GM12873 (cell line): Measurements from ENCODE around the gene MORN5.

ENCODE experiments used
- TF ChIP-seq, protein P1 (sequence below): IDR thresholded peaks from 2 replicates; pipeline ENCODE4 v1.5.1; 2012; ENCODE audit warnings: low read depth, mild to moderate bottlenecking, moderate library complexity, low read length, control low read depth; ENCODE audit not compliant: insufficient read depth; ENCODE audit errors: missing control alignments

MORN5 gene

DNA sequence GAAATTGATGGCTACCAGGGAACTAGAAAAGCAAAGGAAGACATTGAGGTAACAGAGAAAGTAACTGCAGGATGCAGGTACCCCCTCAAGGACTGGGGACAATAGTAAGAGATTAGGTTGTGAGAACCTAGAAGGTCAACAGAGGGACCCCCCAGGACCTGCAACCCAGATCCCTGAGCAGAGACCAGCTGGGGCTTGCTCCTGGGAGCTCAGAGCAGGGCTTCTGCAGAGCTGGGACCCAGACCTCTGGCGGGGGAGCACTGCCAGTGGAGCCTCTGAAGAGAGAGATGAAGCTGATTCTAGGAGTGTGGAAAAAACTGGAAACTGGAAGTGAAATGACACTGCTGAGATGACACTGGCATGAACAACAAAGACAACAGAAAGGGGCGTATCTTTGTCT is 17.2 kb downstream of the MORN5 start:
- TF ChIP-seq, protein P1, sequence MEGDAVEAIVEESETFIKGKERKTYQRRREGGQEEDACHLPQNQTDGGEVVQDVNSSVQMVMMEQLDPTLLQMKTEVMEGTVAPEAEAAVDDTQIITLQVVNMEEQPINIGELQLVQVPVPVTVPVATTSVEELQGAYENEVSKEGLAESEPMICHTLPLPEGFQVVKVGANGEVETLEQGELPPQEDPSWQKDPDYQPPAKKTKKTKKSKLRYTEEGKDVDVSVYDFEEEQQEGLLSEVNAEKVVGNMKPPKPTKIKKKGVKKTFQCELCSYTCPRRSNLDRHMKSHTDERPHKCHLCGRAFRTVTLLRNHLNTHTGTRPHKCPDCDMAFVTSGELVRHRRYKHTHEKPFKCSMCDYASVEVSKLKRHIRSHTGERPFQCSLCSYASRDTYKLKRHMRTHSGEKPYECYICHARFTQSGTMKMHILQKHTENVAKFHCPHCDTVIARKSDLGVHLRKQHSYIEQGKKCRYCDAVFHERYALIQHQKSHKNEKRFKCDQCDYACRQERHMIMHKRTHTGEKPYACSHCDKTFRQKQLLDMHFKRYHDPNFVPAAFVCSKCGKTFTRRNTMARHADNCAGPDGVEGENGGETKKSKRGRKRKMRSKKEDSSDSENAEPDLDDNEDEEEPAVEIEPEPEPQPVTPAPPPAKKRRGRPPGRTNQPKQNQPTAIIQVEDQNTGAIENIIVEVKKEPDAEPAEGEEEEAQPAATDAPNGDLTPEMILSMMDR: no peak

DNA sequence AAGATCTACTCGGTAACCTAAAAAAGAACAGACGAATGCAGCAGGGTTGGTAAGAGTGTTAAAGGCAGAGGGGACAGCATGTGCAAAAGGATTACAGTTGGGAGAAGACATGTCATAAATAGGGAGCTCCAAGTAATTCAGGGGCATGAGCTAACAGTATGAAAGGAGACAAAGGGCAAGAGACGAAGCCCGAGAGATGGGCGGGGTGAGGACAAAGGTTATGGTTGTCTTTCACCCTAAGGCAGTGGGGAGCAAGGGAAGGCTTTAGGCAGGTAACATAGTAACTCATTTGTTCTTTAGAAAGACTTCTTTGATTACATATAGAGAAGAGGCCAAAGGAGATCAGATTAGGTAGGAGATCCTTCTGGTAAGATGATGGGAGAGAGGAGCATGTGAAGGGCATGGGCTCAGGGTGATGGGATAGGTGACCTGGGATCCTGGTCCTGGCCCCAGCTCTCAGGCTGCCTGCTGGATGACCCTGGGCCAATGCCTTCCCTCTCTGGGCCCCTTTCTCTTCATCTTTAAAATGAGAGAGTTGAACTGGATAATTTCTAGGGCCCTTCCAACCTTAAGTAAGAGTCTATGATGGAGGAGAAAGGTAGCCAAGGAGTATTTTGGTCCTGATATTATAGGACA is 19.5 kb downstream of the MORN5 start:
- TF ChIP-seq, protein P1: no peak

DNA sequence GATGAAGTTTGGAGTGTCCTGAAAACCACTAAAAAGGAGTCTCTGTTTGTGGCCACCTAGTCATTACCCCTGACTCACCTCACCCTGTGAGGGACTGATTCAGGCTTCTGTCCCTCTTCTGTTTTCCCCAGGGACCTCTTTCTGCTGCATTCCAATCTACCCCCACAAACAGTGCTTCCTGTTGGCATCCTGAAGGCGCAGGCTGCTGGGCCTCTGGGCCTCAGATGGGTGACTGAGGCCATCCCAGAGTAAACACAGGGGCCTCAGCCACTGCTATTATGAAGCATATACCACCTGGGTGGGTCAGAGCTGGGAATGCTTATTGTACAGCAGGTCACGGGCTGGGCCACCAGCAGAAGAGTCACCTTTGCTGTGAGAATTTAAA is 20.0 kb downstream of the MORN5 start:
- TF ChIP-seq, protein P1: no peak

DNA sequence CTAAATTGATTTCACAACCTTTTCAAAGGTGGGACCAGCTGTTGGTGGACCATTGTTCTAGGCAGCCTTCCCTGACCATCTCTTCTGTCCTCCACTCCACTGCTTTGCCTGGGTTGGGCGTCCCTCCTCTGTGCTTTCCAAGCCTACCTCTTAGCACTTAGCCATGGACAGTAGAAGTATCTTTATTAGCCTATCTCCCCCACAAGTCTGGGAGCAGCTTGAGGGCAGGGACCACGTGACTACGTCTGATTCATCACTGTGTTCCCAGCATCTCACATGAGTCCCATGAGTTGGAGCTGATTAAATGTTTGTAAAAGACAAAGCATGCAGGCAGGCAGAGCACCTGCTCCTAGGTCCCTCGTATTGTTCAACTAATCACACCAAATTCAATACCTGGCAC is 20.9 kb downstream of the MORN5 start:
- TF ChIP-seq, protein P1: no peak

DNA sequence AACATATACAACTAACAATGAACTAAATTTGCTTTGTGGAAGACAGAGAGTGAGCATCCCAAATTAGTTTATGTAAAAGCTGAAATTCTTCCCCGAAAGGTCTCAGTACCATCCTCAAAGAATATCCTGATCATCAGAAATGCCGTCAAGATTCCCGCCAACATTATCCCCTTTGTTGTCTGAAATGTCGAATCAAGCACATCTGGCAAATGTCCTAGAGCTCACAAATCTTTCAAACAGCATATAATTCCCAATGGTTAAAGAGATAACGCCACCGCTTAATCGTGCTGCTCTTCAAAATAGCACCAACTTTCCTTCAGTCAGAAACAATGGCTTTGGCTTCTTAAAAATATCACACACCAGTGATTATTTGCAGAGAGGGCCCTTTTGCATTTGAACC is 23.8 kb downstream of the MORN5 start:
- TF ChIP-seq, protein P1: no peak

DNA sequence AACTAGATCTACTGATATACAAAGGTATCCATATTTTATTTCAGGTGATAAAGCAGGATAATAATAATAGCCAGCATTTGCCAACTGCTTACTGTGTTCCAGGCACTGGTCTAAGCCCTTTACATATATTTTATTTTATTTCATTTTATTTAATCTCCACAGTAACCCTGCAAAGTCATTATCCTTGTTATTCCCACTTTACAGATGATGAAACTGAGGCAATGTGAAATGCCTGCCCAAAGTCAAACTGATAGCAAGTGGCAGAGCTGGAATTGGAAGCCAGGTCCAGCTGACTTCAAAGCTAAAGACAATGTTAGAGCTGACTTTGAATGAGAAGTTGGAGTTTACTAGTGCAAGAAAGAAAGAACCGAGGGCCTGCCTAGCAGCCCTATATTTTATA is 24.8 kb downstream of the MORN5 start:
- TF ChIP-seq, protein P1: no peak

DNA sequence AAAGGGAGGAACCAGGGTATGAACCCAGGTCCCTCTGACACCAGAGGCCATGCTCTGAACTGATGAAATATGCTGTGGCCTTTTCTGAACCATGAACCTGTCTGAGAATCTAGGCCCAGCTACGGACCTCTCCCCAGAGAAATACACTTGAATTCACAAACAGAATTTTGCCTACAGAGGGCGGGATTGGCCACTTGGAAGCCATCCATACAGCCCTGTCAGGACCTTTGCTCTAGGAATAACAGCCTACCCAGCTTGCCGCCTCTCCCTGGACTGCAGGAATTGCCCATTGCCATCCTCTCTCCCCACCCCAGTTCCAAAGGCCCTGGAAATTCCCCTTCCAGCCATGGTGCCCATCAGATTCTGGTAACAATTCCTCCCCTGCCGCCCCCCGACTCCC is 26.6 kb downstream of the MORN5 start:
- TF ChIP-seq, protein P1: no peak
